22Rv1 (cell line): ENCODE data around the gene RUNX2.

Experiments used
- CTCF ChIP-seq: fragments of 450-650 bp; IDR thresholded peaks from 2 replicates; pipeline ENCODE4 v1.5.1; 2017; ENCODE audit warnings: mild to moderate bottlenecking
- ZFX ChIP-seq: fragments of 450-650 bp; IDR thresholded peaks from 2 replicates; pipeline ENCODE4 v1.6.1; 2017; ENCODE audit warnings: antibody characterized with exemption, borderline replicate concordance

DNA sequence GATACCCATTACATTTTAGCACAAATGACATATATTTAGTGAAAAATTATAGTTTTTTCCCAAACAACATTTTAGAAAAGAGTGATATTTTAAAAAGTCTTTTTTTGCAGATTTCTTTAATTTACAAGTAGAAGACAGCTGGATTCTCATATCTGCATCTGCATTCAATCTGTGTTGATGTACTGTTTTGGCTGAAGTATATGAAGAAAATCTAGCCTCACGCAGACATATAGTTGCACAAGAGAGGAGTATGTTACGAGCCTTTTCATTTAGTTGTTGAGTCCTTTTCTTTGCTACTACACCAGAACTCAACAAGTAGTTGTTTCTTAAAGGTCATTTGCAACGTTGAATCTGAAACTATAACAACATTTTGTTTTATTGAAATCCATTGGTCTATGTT lies 363.9 kb downstream of the RUNX2 start:
- no peak for TF ChIP-seq CTCF
- TF ChIP-seq ZFX, result no peak
